DMS114 treated with DMSO at 0.1 percent for 48 hours (cell line): ENCODE measurements around the gene CDHR5.

ENCODE experiments used
- DNase-seq: peaks from one replicate; lab custom pipeline; 2025; ENCODE audit not compliant: unreplicated experiment; lab: John Stamatoyannopoulos, UW

Gene CDHR5

GRCh38 chr11:643849-644738 is 19.3 kb upstream of the CDHR5 start:
- no peak for DNase-seq

- DNase-seq = no peak
These were observed 18.6 kb upstream of the CDHR5 start for GRCh38 chr11:643366-643765.

- DNase-seq = no peak
These were observed 17.1 kb upstream of the CDHR5 start for GRCh38 chr11:641806-642370.

- no peak for DNase-seq
These were observed 15.4 kb upstream of the CDHR5 start for GRCh38 chr11:640021-640706.

- no peak for DNase-seq
These were observed 14.7 kb upstream of the CDHR5 start for GRCh38 chr11:639332-639955.

- no peak for DNase-seq
These were observed 14.0 kb upstream of the CDHR5 start for GRCh38 chr11:638631-639331.

- no peak for DNase-seq
These were observed 13.1 kb upstream of the CDHR5 start for GRCh38 chr11:637593-638521.

GRCh38 chr11:637333-637592 is 12.5 kb upstream of the CDHR5 start:
- no peak for DNase-seq

GRCh38 chr11:636511-637332 is 12.0 kb upstream of the CDHR5 start, which contains the start of gene DRD4:
Gene DRD4, plus strand, starts transcription at chr11:637269. Its CDS starts 36 bp downstream, at chr11:637305.
- no peak for DNase-seq

GRCh38 chr11:635945-636510 is 11.3 kb upstream of the CDHR5 start:
- DNase-seq = no peak

- DNase-seq = no peak
These were observed 6.1 kb upstream of the CDHR5 start for GRCh38 chr11:630871-631270.

- DNase-seq = no peak
These were observed 4.5 kb upstream of the CDHR5 start for GRCh38 chr11:629237-629583.

- no peak for DNase-seq
These were observed 3.3 kb upstream of the CDHR5 start for GRCh38 chr11:628056-628455.

- DNase-seq = no peak
These were observed 2.5 kb upstream of the CDHR5 start for GRCh38 chr11:627308-627576.

GRCh38 chr11:626475-627307 is 1.9 kb upstream of the CDHR5 start, which contains the start of gene SCT:
Gene SCT, minus strand, starts transcription at chr11:627181. Its CDS starts 38 bp downstream, at chr11:627143.
- DNase-seq = no peak

GRCh38 chr11:625636-626268 is 997 bp upstream of the CDHR5 start:
- DNase-seq = no peak

- no peak for DNase-seq
These were observed 603 bp downstream of the CDHR5 start for GRCh38 chr11:623999-624704.
